GM18519 (cell line): ENCODE results near the gene HEMK1.

Source experiments
- ATAC-seq: cut with Tn5 transposase; IDR thresholded peaks from one replicate; pipeline ENCODE4 v1.9.1; 2021; ENCODE audit warnings: mild to moderate bottlenecking, moderate library complexity; ENCODE audit not compliant: unreplicated experiment, low FRiP score

The HEMK1 gene

GRCh38 chr3:50542177-50543034 is 26.9 kb upstream of the HEMK1 start:
- no peak for ATAC-seq

DNA sequence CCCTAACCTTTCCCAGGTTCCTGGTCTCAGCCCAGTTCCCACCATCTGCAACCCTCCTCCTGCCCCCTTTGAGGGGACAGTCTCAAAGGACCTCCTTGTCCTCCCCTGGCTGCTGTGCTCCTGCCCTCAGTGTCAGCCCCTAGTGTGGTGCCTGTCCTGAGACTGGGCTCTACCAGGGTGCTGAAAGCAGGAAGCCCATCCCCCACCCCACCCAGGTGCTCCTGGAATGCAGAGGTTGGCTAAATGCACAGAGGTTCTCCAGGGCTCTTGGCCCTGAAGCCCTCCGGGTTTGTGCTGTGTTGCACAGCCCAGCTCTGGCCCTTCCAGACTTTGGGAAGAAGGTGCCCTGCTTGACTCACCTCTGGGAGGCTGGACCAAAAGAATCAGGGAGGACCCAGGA is 23.5 kb upstream of the HEMK1 start:
- no peak for ATAC-seq

DNA sequence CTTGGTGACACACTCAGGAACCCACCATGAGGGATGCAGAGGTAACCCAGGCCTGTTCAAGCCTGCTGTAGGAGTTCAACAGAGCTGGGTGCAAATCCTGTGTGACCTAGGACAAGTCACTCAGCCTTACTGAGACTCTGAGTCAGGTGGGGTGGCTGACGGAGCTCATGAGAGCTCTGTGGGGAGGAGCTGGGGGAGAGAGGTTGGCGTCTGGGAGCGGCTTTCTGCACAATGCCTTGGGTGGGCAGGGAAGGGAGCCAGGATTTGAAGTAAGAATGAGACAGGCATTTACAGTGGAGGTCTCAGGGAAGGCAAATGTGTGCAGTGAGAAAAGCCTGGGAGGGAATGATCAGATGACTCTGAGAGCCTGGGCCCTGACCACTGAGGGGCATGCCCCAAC is 20.1 kb upstream of the HEMK1 start:
- ATAC-seq: no peak

DNA sequence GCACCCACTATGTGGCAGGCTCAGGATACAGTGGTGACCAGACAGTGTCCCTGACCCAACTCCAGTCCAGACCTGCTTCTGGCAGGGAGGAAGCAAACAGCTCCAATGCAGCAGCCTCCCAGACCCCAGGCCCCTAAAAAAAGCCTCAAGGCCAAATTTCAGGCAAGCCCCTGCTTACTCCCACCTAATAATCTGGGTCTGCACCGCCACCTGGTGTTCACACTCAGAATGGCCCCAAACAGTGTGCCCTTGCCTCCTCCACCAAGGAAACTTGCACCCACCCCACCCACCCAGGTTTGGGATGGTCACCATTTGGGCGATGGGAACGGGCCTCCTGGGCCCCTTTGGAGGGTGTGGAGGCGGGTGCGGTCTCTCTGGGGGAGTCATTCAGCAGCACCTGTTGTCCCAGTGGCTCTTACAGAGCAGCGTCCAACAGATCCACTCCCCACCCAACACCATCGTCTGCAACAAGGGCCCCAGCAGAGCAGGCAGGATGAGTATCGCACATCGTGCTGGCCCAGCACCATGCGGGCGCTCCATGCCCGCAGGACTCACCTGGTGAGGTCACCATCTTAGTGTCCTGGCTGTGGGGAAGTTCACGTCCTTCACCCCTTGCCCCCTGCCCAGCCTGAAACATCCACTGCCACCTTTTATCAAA is 19.1 kb upstream of the HEMK1 start:
- no peak for ATAC-seq

DNA sequence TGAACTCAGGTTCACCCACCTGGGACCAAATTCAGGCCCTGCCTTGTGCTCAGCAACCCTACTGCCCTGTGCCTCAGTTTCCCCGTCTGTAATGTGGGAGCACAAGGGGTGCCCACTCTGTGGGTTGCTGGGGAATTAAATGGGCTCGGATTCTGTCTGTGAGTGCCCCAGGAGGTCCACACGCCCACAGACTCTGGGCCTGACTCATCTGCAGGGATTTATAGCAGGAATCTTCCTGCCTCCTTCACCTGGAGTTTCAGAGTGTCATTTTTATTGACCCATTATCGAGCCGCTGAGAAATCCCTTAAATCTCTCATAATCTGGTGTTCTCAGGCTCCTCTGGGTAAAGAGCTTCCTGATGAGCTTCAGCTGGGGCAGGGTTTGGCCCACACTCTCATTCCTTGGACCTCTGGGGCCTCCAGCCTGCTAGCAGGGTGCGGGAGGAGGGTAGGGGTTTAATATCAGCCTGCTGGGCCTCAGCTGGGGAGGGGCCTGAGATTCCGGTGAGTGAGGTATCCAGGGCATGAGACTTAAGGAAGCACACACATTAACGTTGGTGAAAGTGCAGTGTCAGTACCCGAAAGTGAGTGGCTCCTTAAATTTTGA is 18.2 kb upstream of the HEMK1 start:
- ATAC-seq: no peak

DNA sequence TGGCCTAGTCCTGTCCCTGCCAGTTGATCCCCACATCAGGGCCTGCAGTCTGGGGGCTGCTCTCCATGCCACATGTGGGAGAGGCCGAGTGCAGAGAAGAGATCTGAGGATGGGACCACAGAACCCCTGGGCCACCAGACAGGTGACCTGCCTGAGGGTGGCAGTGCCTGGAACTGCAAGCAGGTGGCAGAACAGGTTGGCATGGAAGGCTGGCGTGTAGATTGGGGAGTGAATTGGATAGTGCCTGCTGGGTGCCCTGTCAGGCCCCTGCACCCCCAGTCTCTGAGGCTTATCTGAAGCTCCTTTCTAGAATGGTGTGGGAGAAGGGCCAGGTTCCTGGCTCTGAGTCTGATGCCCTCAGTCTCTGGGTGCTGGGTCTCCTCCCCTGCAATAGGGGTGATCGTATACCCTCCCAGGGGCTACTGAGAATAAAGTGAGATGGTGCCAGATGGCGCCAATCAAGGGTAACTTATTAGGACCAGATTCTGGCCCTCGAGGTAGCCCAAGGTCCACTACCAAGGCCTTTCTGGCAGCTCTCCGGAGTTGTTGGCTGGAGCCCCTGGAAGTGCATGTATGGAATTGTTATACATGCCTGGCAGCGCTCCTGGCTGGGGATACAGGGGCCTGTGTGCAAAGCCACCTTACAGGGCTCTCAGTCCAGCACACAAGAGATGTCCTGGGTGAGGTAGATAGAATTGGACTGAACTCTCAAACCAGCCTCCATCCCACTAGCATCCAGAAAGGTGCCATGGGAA is 17.5 kb upstream of the HEMK1 start:
- no peak for ATAC-seq

GRCh38 chr3:50552598-50552997 is 16.7 kb upstream of the HEMK1 start:
- no peak for ATAC-seq

- no peak for ATAC-seq
Observed at GRCh38 chr3:50554553-50554952, 14.8 kb upstream of the HEMK1 start.

- no peak for ATAC-seq
Observed at GRCh38 chr3:50557106-50557505, 12.2 kb upstream of the HEMK1 start.

- ATAC-seq: no peak
Observed at GRCh38 chr3:50557915-50558314, 11.4 kb upstream of the HEMK1 start.

GRCh38 chr3:50559702-50560101 is 9.6 kb upstream of the HEMK1 start:
- ATAC-seq: no peak

- no peak for ATAC-seq
Observed at GRCh38 chr3:50562861-50563260, 6.5 kb upstream of the HEMK1 start.

DNA sequence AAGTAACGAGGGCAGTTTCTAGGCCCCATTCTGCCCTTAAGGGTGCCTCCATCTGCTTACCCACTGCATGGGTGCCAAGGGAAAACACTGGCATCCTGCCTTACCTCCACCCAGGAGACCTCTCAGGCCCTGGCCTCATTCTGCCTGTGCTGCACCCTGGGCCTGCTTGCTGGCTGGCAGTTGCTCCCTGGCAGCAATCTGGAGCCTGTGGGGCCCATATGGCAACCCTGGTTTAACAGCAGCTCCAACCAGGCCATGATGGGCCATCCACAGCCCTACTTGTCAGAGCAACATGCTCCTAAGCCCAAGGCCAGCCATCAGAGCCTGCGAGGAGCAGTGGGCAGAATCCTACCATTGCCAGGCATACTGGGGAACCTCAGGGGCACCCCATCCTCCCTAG is 5.5 kb upstream of the HEMK1 start:
- no peak for ATAC-seq

DNA sequence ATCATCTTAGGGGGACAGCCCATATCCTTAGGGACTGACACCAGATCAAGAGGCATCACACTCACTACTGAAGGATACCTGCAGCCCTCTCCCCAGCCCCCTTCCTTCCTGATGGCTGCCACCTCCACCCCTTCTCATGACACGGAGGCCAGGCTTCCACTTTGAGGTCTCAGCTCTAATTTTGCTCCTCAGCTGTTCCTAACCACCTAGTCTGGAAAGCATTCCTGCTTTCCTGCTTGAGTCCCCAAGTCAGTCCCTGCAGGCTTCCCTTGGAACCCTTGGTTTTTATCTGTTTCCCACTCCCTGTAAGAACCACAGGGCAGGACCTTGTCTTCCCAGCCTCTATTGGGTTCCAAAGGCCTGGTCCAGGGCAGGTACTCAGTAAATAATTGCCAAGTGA is 5.0 kb upstream of the HEMK1 start:
- no peak for ATAC-seq

- no peak for ATAC-seq
Observed at GRCh38 chr3:50567011-50567385, 2.3 kb upstream of the HEMK1 start.

DNA sequence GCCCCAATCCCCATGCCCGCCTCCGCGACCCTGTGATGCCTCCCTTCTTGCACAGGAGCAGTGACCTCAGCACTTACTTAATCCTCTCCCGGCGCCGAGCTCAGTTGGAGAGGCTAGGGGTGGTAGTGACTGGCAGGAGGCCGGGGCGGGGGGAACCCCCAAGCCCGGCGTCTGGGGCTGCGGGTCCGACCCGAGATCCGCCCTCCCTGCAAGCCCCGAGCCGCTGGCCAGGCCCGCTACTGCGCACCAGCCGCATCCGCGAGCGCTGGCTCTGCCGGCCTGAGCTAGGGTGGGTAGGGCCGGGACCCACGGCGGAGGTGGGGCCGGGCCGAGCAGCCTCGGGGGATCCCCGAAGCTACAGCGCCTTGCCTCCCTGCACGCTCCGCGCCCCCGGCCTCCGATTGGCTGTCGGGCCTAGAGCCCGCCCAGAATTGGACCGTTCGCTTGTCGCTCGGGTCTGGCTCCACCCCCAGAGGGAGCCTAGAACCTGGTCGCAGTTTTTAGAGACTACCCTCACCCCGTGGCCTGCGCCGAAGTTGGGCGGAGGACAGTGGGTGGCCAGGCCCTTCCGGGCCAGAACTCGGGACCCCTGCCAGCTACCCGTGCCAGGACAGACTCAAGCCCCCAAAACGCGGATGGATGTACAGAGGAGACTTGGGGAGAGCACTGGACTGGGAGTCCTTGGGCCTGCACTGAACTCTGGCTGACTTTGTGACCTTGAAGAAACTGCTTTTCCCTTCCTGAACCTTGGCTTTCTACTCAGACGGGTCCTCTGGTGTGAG is 1.7 kb upstream of the HEMK1 start, which contains the start of gene C3orf18:
TSS of gene C3orf18 (minus strand) at position 362 of the 782 bp plus-strand sequence. CDS start 2,048 bp downstream, outside the sequence.
- ATAC-seq: peak; percentile 76

DNA sequence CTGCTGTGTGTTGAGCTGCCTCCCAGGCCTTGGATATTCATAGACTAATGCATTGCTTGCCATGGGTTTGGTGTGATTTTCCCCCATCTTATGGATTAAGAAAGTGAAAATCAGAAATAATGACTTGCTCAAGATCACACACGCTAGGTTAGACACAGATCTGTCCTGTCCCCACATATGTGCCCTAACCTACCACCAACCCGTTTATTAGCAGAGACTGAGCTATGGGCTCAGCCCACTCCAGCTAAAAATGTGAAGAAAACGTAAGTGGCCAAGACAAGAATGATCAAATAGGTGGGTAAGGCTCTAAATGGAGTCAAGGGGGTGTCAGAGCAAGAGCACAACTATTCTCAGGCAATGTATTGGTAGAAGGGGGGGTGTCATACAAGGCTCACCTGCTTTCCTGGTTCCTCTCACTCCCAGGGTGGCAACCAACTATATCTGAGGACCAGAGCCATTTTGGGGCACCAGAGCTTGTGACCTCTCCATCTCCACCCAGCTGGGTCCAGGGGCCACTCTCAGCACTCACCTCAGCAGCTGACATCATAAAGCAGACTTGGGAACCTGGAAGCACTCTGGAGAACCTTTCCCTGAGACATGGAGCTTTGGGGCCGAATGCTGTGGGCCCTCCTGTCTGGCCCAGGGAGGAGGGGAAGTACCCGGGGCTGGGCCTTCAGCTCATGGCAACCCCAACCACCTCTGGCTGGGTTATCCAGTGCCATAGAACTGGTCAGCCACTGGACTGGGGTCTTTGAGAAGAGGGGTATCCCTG is 1.4 kb downstream of the HEMK1 start:
- no peak for ATAC-seq

GRCh38 chr3:50571486-50571885 is 2.2 kb downstream of the HEMK1 start:
- no peak for ATAC-seq

GRCh38 chr3:50572158-50572557 is 2.8 kb downstream of the HEMK1 start:
- ATAC-seq: no peak
